Mucosa of stomach (tissue), 1 donor: ENCODE results near the gene FAM107B.

ENCODE experiments used
- H3K27me3 ChIP-seq: one replicate; pipeline ENCODE4 v1.7.0; 2013; ENCODE audit warnings: mild to moderate bottlenecking, low read length; ENCODE audit not compliant: control insufficient read depth, insufficient read depth
- H3K36me3 ChIP-seq: one replicate; pipeline ENCODE4 v1.7.0; 2013; ENCODE audit warnings: low read length; ENCODE audit not compliant: control insufficient read depth, insufficient read depth
- H3K4me1 ChIP-seq: one replicate; pipeline ENCODE4 v1.7.0; 2013; ENCODE audit warnings: mild to moderate bottlenecking, low read length; ENCODE audit not compliant: control insufficient read depth, insufficient read depth
- H3K4me3 ChIP-seq: one replicate; pipeline ENCODE4 v1.7.0; 2013; ENCODE audit warnings: low read length
- H3K9ac ChIP-seq: one replicate; pipeline ENCODE4 v1.7.0; 2013; ENCODE audit warnings: mild to moderate bottlenecking, low read length, moderate library complexity
- H3K9me3 ChIP-seq: one replicate; pipeline ENCODE4 v1.7.0; 2013; ENCODE audit warnings: mild to moderate bottlenecking, low read length, moderate library complexity; ENCODE audit not compliant: control insufficient read depth
- donor health status: Pancreatic carcinoma.

The FAM107B gene

DNA sequence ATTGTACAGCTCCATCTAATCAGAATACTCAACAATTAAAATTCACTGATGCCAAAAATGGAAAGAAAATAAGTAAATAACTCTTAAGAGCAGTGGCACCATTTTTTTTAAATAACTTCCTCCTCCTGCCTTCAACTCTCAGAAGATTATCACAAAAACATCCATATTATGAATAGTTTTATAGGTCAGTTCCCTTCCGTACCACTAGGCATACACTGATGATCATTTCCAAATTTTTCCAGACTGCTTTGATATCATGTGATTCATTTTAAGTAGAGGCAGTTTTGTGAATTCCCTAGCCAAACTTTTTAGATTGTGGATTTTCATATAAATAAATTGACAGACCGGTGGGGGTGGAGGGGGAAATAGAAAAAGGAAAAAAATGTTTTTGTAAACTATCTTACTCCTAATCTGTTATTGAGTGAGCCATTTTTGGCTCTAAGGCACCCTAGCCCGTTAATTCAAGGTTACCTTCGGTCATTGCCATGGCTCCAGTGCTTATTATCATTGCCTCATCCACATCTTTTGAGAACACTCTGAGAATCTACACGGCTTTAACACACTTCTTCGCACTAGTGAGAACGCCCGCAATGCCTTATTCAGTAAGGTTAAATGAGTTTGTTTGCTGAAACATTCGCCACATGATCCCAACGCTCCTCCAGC lies 1.0 kb downstream of the FAM107B start:
- Histone ChIP-seq H3K9me3 (no peaks in the 10 kb centered on the region), H3K36me3 (no peaks in the 10 kb centered on the region), H3K4me3 (no peak overlapping the region), H3K27me3 (no peaks in the 10 kb centered on the region), H3K4me1 (peaks cover 8% of the 10 kb centered on the region), H3K9ac (no peak overlapping the region)

DNA sequence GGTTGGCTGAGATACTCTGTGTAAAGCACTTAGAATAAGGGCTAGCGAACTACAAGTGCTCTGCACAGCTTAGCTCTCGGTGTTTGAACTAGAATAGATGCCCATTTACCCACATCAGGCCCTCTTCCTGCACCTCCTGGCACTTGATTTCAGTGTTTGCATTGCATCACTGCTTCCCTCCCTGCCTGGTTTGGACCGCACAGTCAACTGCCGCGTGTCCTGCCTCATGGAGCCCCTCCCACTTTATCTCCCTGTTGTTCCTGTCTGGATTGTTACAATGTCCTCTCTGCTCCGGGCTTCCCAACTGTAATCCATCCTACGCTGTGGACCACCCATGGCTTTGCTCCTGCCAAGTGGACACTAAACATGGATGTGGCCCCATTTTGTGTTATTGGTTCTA lies 2.3 kb downstream of the FAM107B start:
- no peaks in the 10 kb centered on the region for H3K27me3 ChIP-seq
- no peak overlapping the region for H3K9ac ChIP-seq
- peaks cover 6% of the 10 kb centered on the region for H3K4me1 ChIP-seq
- H3K4me3 ChIP-seq: no peak overlapping the region
- H3K9me3 ChIP-seq: no peaks in the 10 kb centered on the region
- H3K36me3 ChIP-seq: no peaks in the 10 kb centered on the region

- Histone ChIP-seq H3K4me3 (no peak overlapping the region), H3K27me3 (no peaks in the 10 kb centered on the region), H3K9ac (no peak overlapping the region), H3K9me3 (no peaks in the 10 kb centered on the region), H3K36me3 (no peaks in the 10 kb centered on the region), H3K4me1 (peaks cover 6% of the 10 kb centered on the region)
Measured at GRCh38 chr10:14770927-14771326, 3.8 kb downstream of the FAM107B start.

DNA sequence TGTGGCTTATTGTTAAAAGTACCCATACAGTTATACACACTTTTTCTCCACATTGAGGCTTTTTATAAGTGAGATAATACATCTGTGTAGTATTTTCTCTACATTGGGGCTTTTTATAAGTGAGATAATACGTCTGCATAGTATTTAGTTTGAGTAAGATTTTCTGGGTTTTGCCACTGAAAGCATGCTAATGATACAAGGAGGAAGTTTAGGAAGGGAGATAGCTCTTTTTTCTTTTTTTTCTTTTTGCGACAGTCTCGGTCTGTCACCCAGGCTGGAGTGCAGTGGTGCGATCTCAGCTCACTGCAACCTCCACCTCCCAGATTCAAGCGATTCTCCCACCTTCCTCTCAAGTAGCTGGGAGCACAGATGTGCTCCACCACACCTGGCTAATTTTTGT lies 13.3 kb downstream of the FAM107B start:
- no peaks in the 10 kb centered on the region for H3K4me1 ChIP-seq
- H3K9ac ChIP-seq: no peak overlapping the region
- no peaks in the 10 kb centered on the region for H3K36me3 ChIP-seq
- H3K9me3 ChIP-seq: no peaks in the 10 kb centered on the region
- H3K4me3 ChIP-seq: no peak overlapping the region
- no peaks in the 10 kb centered on the region for H3K27me3 ChIP-seq

- no peaks in the 10 kb centered on the region for H3K27me3 ChIP-seq
- H3K36me3 ChIP-seq: no peaks in the 10 kb centered on the region
- no peaks in the 10 kb centered on the region for H3K4me1 ChIP-seq
- no peak overlapping the region for H3K9ac ChIP-seq
- H3K9me3 ChIP-seq: no peaks in the 10 kb centered on the region
- H3K4me3 ChIP-seq: no peak overlapping the region
Measured at GRCh38 chr10:14758994-14759664, 15.6 kb downstream of the FAM107B start.

GRCh38 chr10:14758451-14758850 lies 16.2 kb downstream of the FAM107B start:
- Histone ChIP-seq H3K27me3 (no peaks in the 10 kb centered on the region), H3K36me3 (no peaks in the 10 kb centered on the region), H3K4me3 (no peak overlapping the region), H3K9me3 (no peaks in the 10 kb centered on the region), H3K4me1 (no peaks in the 10 kb centered on the region), H3K9ac (no peak overlapping the region)

DNA sequence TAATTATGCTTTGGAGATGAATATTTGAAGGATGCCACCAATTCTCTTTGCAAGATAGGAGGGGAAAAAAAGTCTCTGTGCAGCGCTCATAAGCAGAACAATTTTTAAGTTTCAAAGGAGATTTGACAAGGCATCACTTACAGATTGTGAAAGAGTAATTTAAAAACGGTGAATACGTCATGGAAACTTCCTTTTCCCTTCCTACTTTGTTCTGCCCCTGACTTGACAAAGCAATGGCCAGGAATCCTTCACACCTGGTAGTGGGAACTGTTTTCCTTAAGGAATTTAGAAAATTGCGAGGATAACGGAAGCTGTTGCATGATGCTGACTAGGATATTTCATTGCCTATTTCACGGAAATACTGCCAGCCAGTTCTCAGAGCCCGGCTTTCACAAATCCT lies 16.7 kb downstream of the FAM107B start:
- Histone ChIP-seq H3K9me3 (no peaks in the 10 kb centered on the region), H3K9ac (no peak overlapping the region), H3K4me1 (no peaks in the 10 kb centered on the region), H3K27me3 (no peaks in the 10 kb centered on the region), H3K36me3 (no peaks in the 10 kb centered on the region), H3K4me3 (no peak overlapping the region)

DNA sequence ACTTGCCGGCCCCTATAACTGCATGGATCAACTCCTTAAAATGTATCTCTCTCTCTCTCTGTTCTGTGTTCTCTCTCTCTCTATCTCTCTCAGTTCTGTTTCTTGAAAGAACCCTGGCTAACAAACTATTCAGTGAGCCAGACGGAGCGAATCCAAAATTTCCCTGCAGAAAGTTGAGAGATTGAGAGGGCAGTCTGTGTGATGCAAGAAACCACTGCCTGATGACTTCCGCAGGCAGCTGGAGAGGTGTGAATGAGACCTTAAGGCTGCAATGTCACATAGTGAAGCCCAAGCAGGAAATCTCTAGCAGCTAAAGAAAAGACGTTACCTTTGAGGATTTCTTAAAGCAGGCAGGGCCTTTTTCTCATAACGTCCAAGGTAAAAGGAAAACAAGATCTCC lies 17.3 kb downstream of the FAM107B start:
- Histone ChIP-seq H3K36me3 (no peaks in the 10 kb centered on the region), H3K4me1 (no peaks in the 10 kb centered on the region), H3K9ac (no peak overlapping the region), H3K4me3 (no peak overlapping the region), H3K27me3 (no peaks in the 10 kb centered on the region), H3K9me3 (no peaks in the 10 kb centered on the region)

DNA sequence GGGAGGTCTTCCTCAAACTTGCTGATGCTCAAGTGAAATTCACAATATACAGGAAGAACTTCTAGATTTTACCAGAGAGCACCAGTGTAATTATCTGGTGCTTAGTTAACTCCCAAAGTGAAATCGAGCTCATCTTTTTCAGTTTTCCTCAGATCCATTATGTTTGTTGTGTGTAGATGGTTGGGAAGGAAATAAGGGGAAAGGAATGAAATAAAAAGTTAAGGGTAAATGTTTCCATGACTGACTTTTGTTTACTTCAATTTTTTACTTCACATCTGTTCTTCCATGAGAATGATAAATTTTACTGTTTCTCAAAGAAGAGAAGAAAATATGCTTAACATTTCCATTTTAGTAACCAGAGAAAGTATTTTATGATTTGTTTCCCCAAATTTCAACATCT lies 21.3 kb downstream of the FAM107B start:
- H3K4me3 ChIP-seq: no peak overlapping the region
- H3K9me3 ChIP-seq: no peaks in the 10 kb centered on the region
- H3K36me3 ChIP-seq: no peaks in the 10 kb centered on the region
- no peak overlapping the region for H3K9ac ChIP-seq
- peaks cover 16% of the 10 kb centered on the region for H3K4me1 ChIP-seq
- no peaks in the 10 kb centered on the region for H3K27me3 ChIP-seq

DNA sequence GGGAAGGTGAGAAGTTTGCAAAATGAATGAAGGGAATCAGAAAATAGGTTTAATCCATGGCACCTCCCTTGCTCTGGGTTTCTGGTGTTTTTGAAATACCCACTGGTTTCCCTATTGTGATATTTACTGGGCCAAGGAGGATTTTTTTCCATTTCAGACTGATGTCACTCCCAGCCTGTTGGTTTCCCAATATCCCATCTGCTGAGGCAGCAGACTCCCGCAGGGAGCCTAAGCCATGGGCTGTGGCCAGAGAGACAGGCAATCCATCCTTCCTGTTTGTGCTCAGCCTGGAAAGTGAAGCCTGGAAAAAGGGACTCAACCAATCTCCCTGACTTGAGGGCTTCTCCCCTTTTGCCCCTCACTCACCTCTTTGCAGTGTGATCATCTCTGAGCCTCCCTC lies 22.8 kb downstream of the FAM107B start:
- Histone ChIP-seq H3K9ac (no peak overlapping the region), H3K36me3 (no peaks in the 10 kb centered on the region), H3K9me3 (no peaks in the 10 kb centered on the region), H3K27me3 (no peaks in the 10 kb centered on the region), H3K4me1 (peaks cover 24% of the 10 kb centered on the region), H3K4me3 (no peak overlapping the region)

DNA sequence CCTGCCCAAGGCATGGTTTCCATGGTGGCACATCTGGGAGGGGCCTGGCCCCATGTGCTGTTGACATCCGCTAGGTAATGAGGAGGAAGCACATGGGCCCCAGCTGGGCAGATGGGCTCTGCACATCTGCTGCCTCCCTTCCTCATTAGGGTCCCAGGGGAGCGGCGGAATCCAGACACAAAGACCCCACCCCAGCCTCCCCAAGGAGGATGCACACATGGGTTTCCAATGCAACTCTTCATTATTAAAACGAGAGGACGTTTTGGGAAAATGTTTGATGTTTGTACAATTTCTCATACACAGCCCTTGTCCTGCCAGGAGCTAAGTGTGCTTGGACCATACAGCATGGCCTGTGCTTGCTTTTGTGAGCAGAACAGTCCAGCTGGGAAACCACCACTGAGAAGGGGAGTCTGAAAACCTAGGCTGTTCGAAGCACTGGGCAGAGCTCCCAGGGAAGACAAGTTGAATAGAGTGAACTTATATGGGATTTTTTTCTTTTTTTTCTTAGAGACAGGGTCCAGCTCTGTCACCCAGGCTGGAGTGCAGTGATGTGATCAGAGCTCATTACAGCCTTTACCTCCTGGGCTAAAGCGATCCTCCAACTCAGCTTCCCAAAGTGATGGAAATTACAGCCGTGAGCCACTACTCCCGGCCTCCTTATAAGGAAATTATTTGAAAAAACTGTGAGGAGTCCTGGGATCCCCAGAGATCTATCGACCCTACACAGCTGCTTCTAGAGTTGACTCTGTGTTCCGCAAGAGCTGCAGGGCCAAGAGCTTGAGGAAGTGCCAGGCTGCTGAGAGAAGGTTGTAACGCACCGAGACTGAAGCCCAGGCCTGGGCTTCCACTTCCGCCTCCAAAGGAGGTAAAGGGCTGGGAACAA lies 23.4 kb downstream of the FAM107B start:
- H3K9ac ChIP-seq: no peak overlapping the region

More for the DNA sequence above, 23.4 kb downstream of the FAM107B start:
- H3K27me3 ChIP-seq: no peaks in the 10 kb centered on the region
- H3K36me3 ChIP-seq: no peaks in the 10 kb centered on the region
- H3K9me3 ChIP-seq: no peaks in the 10 kb centered on the region
- H3K4me1 ChIP-seq: peaks cover 24% of the 10 kb centered on the region
- H3K4me3 ChIP-seq: no peak overlapping the region
